Panc1 (cell line): ENCODE data around the gene SIGLEC11.

Experiments used
- POLR2AphosphoS5 ChIP-seq: IDR thresholded peaks from 2 replicates; pipeline ENCODE4 v1.6.1; 2012; ENCODE audit warnings: mild to moderate bottlenecking, low read depth, low read length, moderate library complexity
- TF ChIP-seq, protein P1 (sequence below): fragments of 450-650 bp; IDR thresholded peaks from 2 replicates; pipeline ENCODE4 v1.5.1; 2017; ENCODE audit warnings: mild to moderate bottlenecking

DNA sequence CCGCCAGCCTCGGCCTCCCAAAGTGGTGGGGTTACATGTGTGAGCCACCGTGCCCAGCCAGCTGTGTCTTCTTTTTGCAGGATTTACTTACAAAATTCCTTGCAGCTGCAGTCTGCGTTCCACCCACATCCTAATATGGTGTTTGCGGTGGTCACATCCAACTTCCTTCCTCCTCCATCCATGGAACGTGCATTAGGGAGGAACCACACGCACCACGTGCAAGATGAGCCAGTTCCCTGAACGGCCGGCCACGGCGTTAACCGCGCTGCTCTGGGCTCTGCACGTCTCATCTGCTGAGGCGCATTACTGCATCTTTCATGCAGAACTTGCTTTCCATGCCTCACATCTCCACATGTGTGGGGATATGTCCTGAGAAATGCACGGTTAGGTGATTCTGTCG is 13.0 kb upstream of the SIGLEC11 start:
- TF ChIP-seq, protein P1, sequence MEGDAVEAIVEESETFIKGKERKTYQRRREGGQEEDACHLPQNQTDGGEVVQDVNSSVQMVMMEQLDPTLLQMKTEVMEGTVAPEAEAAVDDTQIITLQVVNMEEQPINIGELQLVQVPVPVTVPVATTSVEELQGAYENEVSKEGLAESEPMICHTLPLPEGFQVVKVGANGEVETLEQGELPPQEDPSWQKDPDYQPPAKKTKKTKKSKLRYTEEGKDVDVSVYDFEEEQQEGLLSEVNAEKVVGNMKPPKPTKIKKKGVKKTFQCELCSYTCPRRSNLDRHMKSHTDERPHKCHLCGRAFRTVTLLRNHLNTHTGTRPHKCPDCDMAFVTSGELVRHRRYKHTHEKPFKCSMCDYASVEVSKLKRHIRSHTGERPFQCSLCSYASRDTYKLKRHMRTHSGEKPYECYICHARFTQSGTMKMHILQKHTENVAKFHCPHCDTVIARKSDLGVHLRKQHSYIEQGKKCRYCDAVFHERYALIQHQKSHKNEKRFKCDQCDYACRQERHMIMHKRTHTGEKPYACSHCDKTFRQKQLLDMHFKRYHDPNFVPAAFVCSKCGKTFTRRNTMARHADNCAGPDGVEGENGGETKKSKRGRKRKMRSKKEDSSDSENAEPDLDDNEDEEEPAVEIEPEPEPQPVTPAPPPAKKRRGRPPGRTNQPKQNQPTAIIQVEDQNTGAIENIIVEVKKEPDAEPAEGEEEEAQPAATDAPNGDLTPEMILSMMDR, result no peak
- TF ChIP-seq POLR2AphosphoS5, result no peak
